Activated CD4-positive, alpha-beta T cell treated with anti-CD3 and anti-CD28 coated beads for 24 hours (primary cell): Measurements from ENCODE around the gene CD164L2.

Experiments
- DNase-seq, 2 donors: peaks; one replicate each; pipeline ENCODE4 v3.0.0-alpha.2; 2020; ENCODE audit warnings: low read depth in 2 of 2

The CD164L2 gene

GRCh38 chr1:27346991-27347624 is 36.0 kb downstream of the CD164L2 start:
- DNase-seq = no peak

- DNase-seq = no peak
Measured at GRCh38 chr1:27346357-27346756, 36.8 kb downstream of the CD164L2 start.

DNA sequence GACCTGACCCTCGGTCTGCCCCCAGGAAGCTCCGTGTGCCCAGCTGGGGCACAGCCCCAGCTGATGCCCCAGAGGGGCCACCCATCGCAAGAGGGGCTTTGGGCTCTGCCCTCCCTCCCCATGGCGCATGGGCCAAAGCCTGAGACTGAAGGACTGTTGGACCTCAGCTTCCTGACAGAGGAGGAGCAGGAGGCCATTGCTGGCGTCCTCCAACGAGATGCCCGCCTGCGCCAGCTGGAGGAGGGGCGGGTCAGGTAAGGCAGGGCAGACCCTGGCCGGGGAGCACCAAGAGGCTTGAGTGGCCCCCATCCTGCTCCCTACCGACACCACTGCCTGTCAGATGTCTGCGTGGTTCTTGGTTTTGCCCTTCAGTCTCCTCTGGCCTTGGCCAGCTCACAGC is 37.9 kb downstream of the CD164L2 start:
- DNase-seq = no peak

DNA sequence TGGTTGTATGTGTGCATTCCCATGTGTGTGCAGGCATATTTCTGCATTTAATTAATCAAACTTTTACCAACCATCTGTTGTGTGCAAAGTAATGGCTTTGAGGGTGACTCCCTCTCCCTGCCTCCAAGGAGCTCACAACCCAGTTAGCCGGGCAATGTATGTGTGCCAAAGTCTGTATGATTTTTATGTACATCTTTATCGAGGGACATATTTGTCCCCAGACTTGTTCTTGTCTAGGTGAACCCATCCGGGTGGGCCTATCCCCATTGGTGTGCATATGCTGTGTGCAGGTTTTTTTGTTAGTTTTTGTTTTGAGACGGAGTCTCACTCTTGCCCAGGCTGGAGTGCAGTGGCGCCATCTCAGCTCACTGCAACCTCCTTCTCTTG is 39.5 kb downstream of the CD164L2 start:
- DNase-seq = no peak

- no peak for DNase-seq
Measured at GRCh38 chr1:27342778-27343638, 40.1 kb downstream of the CD164L2 start.

GRCh38 chr1:27342391-27342777 is 40.7 kb downstream of the CD164L2 start:
- no peak for DNase-seq

- no peak for DNase-seq
Measured at GRCh38 chr1:27341525-27342252, 41.4 kb downstream of the CD164L2 start, which contains the start of gene SYTL1. Gene SYTL1 (plus strand): TSS chr1:27342022. CDS start chr1:27345335, 3,313 bp downstream.

DNA sequence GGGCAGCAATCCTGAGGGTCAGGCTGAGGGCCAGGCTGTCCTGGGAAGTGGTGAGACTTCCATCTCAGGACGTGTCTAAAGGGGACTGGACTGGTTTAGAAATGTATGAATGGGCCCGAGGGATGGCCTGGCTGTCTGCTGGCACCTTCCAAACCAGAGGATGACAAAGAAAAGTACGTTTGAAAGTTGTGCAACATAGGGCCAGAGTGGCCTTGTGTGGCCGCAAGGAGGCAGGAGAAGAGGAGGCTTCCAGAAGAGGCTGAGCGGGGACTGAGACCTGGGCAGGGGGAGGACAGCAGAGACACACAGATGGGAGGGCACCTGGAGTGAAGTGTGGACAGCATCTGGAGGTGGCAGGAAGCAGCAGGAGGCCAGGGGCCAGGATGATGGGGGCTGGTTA is 43.9 kb downstream of the CD164L2 start:
- no peak for DNase-seq

GRCh38 chr1:27338751-27339150 is 44.4 kb downstream of the CD164L2 start:
- no peak for DNase-seq

GRCh38 chr1:27336756-27337155 is 46.4 kb downstream of the CD164L2 start:
- DNase-seq = no peak

GRCh38 chr1:27335506-27336422 is 47.4 kb downstream of the CD164L2 start:
- no peak for DNase-seq

DNA sequence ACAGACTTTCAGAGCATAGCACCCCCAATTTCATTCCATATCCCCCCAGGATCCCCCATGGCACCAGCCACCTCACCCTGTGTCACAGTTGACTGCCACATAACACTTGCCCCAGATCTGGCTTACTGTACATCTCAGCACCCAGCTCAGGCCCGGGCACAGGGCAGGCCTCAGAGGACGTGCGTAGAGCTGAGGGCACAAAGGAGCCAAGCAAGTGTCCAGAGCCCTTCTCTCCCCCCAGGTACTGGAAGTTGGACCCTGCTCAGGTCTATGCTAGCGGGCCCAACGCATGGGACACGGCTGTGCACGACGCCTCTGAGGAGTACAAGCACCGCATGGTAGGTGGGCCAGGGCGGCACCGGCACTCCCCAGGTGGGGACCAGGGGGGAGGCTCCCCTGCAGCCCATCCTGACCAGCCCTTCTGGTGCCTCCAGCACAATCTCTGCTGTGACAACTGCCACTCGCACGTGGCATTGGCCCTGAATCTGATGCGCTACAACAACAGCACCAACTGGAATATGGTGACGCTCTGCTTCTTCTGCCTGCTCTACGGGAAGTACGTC is 49.3 kb downstream of the CD164L2 start:
- no peak for DNase-seq

DNA sequence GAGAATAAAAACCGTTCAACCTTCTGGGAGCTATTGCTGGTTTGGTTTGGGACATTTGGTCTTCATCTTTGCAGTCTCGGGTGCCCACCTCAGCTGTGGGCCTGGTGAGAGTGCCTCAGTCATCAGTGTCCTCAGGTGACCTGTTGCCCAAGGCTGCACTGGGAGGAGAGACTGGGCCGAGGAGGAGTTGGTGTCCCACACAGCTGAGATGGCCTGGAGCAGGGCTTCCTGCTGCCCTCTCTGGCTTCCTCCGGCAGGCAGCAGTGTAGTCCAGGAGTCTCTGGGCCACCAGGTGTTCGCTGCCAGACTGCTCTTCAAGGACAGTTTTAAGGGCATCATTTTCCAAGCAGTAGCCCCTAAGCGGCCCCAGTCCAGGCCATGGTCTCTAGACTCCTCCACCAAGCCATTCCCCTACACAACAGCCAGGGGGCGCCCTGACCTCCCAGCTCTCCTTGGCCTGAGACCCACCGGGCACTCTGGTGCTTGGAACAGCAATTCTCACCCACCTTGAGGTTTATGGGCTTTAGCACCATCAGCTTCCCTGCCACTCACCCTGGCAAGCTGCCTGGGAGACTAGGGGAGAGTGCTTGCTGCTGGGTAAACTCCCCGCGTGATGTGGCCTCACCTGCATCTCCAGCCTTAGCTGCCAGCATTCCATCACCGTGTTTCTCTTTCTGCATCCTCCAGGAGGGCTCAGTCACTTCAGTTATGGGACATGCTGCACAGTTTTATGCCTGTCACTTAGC is 50.4 kb downstream of the CD164L2 start:
- DNase-seq = no peak

- DNase-seq = no peak
Measured at GRCh38 chr1:27331922-27332321, 51.2 kb downstream of the CD164L2 start.

- no peak for DNase-seq
Measured at GRCh38 chr1:27331426-27331825, 51.7 kb downstream of the CD164L2 start.

GRCh38 chr1:27330786-27331185 is 52.3 kb downstream of the CD164L2 start:
- DNase-seq = no peak
